Ureter (tissue), 1 donor: ENCODE measurements around the gene NPM3. TPM values are rescaled to one million over a fixed set of nuclear protein-coding genes. Genes with fewer than 3 reads are reported as not detected.
A peak's percentile ranks its signal among the peaks of the same experiment; 100 is the strongest.

Experiments used
- DNase-seq: peaks from one replicate; pipeline ENCODE4 v3.0.0-alpha.2; 2020; ENCODE audit warnings: low spot score
- total RNA-seq: library from RNA; stranded (reverse); gene quantifications from one replicate; pipeline ENCODE4 v1.2.4, GENCODE V29; 2023
- donor health status: DM: yes; HTN: yes; CAD: no.

NPM3 gene
- total RNA-seq, 1 donor from 2014 or later: 45.7 TPM

DNA sequence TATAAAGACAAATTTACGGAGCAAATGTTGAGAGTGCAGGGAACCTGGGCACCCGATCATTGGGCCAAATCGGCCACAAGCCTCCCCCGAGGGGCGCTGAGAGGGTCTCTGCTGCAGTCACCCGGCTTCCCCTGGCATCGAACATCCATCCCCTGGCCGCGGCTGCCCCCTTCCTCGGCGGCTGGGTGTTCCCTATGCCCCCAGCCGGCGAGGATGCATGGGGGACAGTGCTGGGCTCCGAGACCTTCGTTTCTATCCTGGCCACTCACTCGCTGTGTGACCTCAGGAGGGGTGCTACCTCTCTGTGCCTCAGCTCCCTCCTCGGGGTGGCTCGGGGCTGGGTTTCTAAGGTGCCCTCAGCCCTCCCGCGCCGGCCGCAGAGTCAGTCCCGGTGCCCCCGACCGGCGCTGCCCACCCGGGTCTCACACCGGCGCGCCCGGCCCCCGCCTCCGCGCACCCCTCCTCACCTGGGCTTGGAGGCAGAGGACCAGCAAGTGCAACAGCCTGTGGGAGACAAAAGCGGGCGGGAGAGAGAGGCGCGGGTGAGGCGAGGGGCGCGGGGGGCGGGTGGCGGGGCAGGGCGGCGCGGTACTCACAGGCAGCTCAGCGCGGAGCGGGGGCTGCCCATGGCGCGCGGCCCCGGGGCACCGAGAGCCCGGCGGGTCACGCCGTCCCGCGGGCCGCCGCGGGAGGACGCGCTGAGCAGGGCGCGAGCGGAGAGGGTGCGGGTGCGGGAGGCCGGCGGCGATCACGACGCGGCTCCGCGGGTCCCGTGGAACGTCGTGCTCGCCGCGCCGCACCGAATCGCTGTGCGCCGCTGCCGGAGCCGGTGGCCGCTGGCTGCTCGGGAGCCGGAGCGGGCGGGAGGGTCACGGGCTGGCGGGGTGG lies 7.7 kb downstream of the NPM3 start, which contains the start of gene FGF8:
Gene FGF8, minus strand, starts transcription at position 842 of the 888 bp plus-strand sequence. Its CDS starts 214 bp downstream, at position 628.
- DNase-seq: peak; percentile 42

DNA sequence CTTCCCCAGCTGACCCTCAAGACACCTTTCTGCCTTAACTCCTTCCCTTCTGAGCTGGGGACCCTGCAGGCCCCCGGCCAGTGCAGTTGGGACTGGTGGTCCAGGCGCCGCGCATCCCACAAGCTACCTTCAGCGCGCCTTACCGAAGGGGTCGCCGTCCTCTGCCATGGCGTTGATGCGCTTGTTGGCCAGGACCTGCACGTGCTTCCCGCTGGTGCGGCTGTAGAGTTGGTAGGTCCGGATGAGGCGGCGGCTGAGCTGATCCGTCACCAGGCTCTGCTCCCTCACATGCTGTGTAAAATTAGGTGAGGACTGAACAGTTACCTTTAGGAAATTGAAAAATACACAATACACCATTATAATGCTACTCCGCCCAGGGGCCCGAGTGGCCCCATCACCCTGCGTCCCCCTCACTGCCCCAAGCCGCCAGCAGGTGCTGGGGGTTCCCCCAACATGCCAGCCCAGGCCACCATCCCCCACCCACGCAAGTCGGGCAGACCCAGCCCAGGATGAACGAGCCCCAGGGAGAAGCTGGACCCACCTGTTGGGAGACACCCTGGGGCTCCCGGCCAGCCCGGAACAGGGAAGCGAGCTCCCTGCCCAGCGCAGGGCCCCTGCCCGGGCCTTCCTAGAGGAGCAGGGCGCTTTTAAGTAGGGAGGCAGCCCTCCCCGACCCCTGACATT lies 8.5 kb downstream of the NPM3 start:
- peak; percentile 41 for DNase-seq

DNA sequence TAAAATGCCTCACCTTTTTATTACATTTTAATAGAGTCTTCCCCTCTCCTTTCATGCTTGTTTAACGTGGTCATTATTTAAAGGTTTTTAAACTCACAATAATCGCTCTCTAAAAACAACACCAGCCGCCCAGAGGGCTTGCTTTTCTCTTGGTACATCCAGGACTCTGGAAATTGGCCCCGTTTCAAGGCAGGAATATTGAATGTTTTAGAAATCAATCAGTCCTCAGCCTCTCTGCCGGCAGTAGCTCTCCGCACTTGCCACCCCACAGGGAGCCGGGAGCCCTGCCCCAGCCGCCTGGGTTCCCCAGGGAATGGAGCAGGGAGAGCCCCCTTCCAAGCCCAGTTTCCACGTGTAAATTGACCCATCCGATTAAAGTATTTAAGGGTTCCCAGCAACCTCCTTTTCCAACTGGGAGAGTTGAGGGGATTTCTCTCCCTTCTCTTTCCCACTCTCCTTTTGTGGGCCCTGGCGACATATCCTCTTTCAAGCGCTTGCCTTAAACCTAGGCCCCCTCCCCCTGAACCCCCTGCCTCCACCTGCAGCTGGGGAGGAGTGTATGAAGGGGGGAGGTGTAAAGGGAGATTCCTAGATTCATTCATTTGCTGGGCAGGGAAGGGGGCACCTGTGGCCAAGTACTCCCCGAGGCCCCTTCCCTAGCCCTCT lies 9.2 kb downstream of the NPM3 start:
- DNase-seq: no peak

DNA sequence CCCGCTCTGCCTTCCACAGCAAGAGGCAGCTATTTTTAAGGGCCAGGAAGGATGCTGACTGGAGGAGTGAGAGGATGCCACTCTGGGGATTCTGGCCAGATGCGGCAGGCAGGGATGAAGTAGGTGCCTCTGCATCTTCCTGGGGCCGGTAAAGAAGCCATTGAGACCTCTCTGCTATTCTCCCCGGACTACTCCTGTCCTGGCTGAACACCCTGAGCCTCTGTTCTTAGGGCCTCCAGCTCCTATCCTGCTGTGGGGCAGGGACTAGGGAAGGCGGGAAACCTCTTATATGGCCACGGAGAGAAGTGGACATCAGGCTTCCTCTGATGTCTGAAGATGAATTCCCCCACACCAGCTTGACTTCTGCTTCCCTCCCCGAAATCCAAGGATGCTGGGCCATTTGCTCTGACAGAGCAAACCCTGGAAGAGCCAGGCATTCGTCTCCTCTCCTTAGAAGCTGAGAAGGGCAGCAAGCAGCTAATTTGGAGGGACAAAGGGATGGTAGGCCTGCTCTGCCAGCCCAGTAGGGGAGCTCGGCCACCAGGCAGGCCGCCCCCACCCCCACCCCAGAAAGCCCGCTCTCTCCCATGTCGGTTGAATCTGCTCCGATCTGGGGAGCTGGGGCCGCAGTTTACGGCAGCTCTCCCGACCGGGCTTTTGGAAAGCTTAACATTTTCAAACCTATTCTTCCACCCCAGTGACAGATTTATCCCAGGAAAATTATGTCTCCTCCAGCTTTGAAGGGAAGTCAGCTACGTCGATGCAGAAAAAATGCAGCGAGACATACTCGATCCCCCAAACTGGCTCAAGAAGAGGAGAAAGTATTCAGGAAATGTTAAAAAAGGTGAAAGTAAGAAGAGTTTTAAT lies 10.1 kb downstream of the NPM3 start:
- no peak for DNase-seq

DNA sequence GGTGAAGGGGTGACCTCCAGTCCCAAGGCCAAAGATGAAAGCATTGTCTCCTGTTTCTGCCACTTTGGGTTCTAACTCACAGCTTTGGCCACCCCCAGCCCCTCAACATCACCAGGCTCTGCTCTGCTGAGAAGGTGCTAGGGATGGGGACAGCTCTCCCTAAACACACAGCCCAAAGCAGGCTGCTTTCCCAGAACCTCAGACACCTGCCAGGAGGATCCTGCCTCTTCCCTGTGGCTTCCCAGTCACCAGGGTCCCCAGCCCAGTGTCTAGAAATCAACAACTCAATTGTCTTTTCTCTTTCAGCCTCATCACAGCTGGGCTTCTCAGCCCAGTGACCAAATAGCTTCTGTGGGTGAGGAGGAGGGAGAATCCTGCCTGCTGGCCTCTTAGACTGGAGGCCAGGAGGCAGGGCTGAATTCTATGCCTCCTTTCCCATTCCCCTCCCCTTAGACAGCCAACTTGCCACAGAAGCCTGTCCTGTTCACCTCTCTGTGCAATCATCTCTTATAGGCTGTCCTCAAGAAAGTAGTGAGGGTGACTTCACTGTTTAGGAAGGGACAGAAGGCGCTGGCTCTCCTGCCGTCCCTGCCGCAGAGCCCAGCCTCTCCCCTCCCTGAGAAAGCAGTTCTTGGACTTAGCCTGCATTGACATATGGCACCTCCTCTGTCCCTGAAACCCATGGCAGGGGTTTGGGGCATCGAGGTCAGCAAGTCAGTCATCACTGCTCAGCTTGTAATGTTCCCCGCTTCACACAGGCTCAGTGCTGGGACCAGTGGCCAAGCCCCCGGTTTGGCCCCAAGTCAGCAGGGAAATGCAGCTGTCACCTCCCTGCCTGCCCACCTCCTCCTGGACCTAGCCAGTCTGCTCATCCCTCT lies 11.0 kb downstream of the NPM3 start:
- DNase-seq: no peak

DNA sequence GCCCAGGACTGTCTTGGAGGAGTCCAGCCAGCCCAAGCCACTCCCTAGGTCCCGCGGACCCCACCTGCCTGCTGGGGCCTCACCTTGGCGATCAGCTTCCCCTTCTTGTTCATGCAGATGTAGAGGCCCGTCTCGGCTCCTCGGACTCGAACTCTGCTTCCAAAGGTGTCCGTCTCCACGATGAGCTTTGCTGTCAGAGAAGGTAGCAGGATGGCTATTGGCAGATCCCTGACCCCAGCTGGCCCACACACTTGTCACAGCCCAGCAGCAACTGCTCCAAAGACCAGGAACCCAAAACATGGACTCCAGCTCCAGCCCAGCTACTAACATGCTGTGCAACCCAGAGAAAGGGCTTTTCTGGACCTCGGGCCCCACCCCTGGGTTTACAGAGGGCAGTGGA lies 11.9 kb downstream of the NPM3 start:
- peak; percentile 39 for DNase-seq

DNA sequence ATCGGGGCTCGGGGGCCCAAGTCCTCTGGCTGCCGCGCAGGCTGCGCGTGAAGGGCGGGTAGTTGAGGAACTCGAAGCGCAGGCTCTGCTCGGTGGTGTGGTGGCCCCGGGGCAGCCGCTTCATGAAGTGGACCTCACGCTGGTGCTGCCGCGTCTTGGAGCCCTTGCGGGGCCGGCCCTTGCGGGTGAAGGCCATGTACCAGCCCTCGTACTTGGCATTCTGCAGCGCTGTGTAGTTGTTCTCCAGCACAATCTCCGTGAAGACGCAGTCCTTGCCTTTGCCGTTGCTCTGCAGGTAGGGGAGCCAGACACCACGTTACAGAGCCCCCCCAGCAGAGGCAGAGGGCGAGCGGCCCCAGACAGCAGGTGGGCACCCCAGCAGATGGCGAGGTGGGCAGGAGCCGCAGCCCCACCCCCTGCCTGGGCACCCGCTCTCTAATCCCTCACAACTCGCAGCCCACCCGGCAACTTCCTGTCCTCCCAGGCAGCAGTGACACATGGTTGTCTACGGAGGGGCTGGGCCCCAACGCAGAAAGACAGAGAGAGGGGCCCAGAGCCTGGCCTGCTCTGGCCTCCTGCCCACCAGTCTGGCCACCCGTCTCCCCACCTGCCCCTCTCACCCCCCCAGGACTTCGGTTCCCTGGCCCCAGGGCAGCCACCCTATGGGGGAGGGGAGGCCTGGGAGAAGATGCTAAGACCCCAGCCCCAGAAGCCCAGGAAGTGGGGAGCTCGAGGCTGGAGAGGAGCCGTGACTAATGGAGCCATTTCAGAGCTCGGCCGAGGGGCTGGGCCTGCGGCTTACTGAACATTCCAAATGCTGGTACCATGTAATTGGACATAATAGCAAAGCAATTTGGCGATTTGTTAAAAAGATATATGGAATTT lies 12.7 kb downstream of the NPM3 start:
- DNase-seq: no peak

DNA sequence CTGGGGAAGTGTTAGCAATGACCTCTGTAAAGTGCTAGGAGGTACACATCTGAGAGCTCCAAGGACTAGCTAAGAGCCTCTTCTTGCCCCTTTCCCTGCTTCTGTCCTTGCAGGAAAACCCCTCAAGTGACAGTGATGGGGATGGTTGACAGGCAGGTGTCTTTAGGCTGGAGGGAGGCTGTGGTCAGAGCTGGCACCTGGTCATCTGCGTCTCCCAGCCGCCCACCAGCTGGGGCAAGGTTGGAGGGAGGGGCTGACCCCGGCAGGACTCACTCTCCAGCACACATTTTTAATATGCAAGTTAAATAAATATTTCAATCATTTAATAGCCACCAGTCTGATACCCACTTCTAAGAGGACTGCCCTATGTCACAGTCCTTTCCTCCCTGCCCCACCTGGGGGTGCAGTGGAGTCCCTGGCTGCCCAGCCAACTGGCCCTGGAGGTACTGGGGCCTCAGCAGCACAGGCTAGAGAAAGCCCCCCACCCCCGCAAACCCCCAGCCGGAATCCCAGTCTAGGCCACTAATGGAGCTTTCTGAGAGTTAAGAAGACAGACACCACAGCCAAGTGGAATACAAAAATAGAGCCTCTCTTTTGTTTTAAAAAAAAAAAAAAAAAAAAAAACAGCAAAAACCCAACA lies 13.6 kb downstream of the NPM3 start:
- no peak for DNase-seq

DNA sequence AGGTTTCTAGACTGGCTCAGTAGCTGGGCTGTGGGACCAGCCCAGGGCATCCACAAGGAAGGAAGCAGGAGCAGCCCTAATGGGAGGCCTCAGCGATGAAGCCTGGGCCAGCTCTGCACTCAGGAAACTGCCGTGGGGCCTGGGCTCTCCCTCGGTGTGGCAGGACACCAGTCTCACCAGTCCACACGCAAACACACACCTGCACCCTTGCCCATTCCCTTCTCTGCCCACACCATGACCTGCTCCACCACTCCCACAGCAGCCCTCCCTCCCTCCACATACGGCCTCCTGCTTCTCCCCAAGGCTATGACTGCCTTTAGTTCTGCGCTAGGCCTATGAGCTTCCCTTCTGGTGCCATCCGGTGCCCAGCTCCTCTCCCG lies 14.5 kb downstream of the NPM3 start:
- DNase-seq: no peak

DNA sequence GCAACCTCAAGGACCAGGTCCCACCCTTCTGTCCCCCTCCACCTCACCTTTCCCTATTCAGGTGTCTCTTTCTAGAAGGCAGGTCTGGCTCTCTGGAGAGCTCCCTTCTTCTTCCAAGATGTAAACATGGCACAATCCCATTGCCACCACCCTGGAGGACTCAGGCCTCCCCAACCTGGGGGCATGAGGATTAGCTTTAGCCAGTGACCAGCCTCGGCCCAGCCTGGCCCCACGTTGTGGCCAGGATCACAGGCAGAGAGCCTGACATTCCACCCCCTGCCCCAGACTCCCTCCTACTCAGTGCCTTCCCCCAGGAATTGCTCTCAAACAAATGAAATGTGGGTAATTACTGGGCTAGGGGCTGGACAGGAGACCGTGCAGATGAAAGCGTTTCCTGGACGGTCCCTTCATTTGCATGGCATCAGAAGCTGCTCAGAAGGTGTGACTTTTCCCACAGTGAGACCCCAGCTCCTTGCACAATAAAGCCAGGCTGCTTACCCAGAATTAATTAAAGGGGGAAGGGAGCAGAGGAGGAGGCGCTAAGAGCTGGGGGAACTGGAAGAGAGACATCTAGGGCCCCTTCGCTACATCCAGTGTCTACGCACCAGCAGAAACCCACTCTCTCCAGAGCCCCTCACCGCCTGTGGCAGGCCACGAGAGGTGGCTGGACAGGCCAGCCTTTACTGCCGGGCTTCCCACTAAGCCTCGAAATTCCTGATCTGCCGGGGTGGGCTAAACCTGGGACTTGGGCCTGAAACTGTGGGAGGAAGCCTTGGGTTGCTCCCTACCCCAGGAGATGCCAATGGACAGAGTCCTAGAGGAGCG lies 15.1 kb downstream of the NPM3 start:
- no peak for DNase-seq

DNA sequence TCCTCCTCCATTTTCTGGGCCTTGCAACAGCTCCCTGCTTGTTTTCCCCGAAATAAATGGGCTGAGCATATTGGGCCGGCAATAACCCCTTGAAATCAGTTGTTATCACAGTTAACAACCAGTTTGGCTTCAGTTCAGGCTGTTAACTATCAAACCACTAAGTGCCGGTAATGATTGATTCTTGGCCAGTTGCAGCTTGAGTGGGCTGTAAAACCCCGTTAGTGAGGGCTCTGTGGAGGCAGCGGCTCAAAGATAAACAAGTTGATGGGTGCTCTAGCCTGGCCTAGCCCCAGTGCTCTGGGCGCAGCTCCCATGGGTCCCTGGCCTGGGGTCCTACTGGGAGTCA lies 15.7 kb downstream of the NPM3 start:
- DNase-seq: no peak

DNA sequence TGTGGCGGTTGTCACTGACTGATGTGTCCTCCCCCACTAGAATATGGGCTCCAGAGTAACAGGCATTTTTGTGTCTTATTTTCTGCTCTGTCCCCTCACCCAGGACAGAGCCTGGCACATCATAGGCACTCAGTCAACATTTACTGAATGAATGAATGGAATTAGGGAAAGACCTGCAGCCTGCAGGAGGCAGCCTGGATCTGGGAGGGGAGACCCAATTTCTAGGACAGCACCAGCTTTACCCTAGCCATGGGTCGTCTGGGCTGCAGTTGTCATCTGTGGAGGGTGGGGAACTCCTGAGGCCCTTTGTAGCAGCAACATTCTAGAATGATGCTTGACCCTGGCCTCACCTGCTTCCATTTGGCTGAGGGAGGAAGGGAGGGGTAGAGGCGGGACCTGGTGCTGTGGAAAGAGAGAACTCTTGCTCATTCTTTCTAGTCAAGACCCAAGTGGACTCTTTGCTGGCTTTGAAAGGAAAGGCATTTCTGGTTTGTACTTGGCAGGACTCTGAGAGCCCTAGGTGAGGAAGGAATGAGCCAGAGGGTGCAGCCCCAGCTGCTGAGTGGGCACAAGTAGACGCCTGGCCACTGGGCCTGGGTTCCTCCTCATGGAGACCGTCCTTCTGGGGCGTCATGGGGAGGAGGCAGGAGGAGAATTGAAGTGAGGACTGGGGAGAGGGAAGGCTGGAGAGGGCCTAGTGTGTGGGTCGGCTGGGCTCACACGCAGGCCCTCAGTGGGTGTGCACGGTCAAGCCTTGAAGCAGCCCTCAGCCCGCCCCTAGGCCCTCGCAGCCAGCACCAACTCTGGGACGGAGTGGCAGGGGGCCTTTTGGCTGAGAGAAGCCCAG lies 16.3 kb downstream of the NPM3 start:
- no peak for DNase-seq

DNA sequence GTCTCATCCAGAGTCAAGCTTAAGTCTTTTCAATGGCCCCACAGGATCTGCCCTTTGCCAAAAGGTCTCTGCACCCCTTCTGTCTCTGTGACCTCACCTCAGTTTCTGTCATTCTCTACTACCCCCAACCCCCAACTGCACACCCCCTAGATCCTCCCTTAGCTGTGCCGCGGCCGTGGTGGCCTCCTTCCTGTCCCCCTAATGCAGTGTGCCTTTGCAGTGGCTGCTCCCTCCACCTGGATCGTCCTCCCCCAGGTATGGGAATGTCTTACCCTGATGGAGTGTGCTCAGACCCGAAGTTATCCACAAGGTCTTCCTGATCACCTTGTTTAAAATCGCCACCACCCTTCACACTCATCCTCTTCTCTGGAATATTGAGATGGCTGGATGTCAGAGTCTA lies 16.9 kb downstream of the NPM3 start:
- no peak for DNase-seq

DNA sequence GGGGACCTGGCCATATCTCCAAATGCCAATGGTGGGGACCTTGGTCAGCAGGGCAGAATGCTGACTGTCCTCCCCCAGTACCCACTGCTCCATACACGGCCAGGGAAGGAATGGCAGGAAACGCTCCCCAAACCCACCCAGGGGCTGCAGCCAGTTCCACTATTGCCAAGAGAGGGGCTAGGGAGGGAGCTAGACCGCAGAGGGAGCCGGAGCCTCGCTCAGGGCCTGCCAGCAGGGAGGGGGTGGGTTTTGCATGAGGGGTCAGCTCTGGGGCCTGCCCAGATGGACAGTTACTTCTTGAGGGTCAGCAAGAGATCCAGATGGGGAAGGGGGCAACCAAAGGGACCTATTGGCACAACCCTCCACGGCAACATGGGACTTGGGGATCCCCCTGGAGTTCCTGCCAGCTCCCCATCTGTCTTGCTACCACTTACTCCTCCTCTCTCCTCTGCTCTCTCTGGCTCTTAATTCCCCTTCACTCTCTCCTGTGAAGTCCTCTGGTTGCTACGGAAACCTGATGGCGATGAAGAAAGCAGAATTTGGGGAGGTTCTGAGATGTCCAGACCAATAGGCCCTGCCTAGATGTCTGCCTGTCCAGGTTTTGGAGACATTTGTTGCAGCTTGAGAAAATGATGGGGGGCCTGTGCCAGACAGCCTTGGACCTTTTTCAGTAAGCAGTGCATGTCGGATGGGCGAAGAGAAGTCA lies 20.0 kb downstream of the NPM3 start:
- no peak for DNase-seq

DNA sequence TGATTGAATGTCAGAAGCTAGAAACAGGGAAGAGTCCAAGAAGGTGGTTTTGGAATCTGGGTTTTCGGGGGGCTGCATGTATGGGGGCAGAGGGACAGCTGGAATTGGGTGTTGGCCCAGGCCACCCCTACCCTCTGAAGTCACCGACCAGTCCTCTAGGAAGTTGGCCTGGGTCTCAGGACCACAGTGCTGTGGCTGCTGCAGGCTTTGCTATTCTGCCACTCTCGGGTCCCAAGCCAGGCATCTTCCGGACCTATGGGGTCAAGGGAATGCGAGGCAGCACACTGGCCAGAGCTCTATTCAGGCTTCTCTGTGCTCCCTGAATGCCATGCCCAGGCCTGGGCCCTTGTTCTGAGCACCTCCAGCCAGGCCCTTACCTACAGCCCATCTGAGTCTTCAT lies 20.5 kb downstream of the NPM3 start:
- DNase-seq: no peak

DNA sequence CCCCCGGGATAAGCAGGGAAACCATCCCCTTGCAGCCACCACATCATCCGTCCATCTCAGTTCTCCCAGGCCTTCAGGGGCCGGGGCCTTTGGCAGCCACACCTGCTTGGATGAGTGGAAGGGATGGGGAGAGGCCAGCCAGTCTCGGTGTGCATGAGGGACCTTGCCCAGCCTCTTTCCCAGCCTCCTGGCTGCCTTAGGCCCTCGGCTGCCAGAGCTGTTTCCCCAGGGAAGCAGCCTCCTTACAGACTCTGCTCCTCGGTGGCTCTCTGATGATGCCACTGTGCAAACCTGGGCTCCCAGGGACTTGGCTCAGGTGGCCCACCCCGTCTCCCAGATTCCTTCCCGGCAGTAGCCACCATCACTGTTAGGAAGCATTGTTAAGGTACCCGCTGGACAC lies 22.0 kb downstream of the NPM3 start:
- no peak for DNase-seq

DNA sequence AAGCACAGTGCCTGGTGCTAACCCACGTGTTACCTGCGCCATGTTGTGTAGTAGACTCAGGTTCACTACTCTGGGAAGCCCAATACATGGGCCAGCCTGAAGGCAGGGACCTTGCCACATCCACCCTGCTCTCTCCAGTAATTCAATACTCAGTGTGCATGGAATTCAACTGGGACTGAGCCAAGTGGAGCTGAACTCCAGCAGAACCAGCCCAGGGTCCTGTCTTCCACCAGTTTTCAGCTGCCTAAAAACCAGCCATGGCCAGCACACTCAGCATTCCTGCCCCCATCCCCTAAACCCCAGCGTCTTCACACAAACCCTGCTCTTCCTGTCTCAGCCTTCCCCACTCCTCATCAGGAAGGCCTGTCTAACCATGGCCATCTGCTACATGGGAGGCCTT lies 22.7 kb downstream of the NPM3 start:
- no peak for DNase-seq
